Skin epidermis (tissue), 12 donors: ENCODE measurements around the gene LCE2C.
"Not testable (repeated sequence)": the region's sequence is repeated elsewhere in the genome, so short reads cannot be mapped to it uniquely, and the experiment has no call there.

Experiments
- H3K27ac ChIP-seq, 21 experiments: fragments of 200-600 bp; sonication (generic) in 11 of 21; one replicate each; pipeline ENCODE4 v1.5.0; 2020; ENCODE audit warnings: mild to moderate bottlenecking in 3 of 21, inconsistent platforms in 2 of 21, moderate library complexity in 2 of 21
- H3K4me3 ChIP-seq, 7 experiments: fragments of 200-600 bp; sonication (generic) in 2 of 7; one replicate each; pipeline ENCODE4 v1.5.0; 2020; ENCODE audit warnings: inconsistent platforms in 2 of 7, mild to moderate bottlenecking in 2 of 7, moderate library complexity in 1 of 7

Gene LCE2C

GRCh38 chr1:152674983-152675382, at the start of gene LCE2C:
Gene LCE2C (plus strand): TSS chr1:152675279. CDS start chr1:152676016, 737 bp downstream.
- not testable (repeated sequence) for H3K27ac ChIP-seq

GRCh38 chr1:152626744-152627143, 48.3 kb upstream of the LCE2C start:
- Histone ChIP-seq H3K27ac (no peak overlapping the region), H3K4me3 (no peak overlapping the region)

More at GRCh38 chr1:152674983-152675382, at the start of gene LCE2C:
- not testable (repeated sequence) for H3K4me3 ChIP-seq

GRCh38 chr1:152630596-152630995, 44.5 kb upstream of the LCE2C start:
- no peak overlapping the region for H3K27ac ChIP-seq
- no peak overlapping the region for H3K4me3 ChIP-seq

- Histone ChIP-seq H3K27ac (no peak overlapping the region), H3K4me3 (no peak overlapping the region)
Observed at GRCh38 chr1:152640351-152640750, 34.7 kb upstream of the LCE2C start.

- no peak overlapping the region for H3K27ac ChIP-seq
Observed at GRCh38 chr1:152643945-152644344, 31.1 kb upstream of the LCE2C start.

GRCh38 chr1:152645146-152645545, 29.9 kb upstream of the LCE2C start:
- H3K27ac ChIP-seq = no peak overlapping the region

More at GRCh38 chr1:152643945-152644344, 31.1 kb upstream of the LCE2C start:
- no peak overlapping the region for H3K4me3 ChIP-seq

GRCh38 chr1:152646656-152647055, 28.4 kb upstream of the LCE2C start:
- no peak overlapping the region for H3K27ac ChIP-seq
- no peak overlapping the region for H3K4me3 ChIP-seq

More at GRCh38 chr1:152645146-152645545, 29.9 kb upstream of the LCE2C start:
- no peak overlapping the region for H3K4me3 ChIP-seq

GRCh38 chr1:152654110-152654509, 21.0 kb upstream of the LCE2C start:
- Histone ChIP-seq H3K4me3 (no peak overlapping the region), H3K27ac (no peak overlapping the region)

GRCh38 chr1:152656459-152656858, 18.6 kb upstream of the LCE2C start:
- Histone ChIP-seq H3K27ac (no peak overlapping the region), H3K4me3 (no peak overlapping the region)

GRCh38 chr1:152657677-152658076, 17.4 kb upstream of the LCE2C start:
- Histone ChIP-seq H3K4me3 (no peak overlapping the region), H3K27ac (no peak overlapping the region)

GRCh38 chr1:152658649-152659048, 16.4 kb upstream of the LCE2C start:
- Histone ChIP-seq H3K27ac (no peak overlapping the region), H3K4me3 (no peak overlapping the region)

- Histone ChIP-seq H3K4me3 (no peak within 1 kb of the TSS), H3K27ac (no peak within 1 kb of the TSS)
Observed at GRCh38 chr1:152663098-152663497, 12.0 kb upstream of the LCE2C start, which contains the start of gene LCE2D. Gene LCE2D (plus strand): TSS chr1:152663380. CDS start chr1:152664106, 726 bp downstream.

GRCh38 chr1:152666171-152666570, 8.9 kb upstream of the LCE2C start:
- H3K27ac ChIP-seq, H3K4me3 ChIP-seq: not testable (repeated sequence)

- no peak overlapping the region for H3K27ac ChIP-seq
Observed at GRCh38 chr1:152667648-152668047, 7.4 kb upstream of the LCE2C start.

GRCh38 chr1:152673016-152673415, 2.1 kb upstream of the LCE2C start:
- H3K4me3 ChIP-seq = no peak overlapping the region
- H3K27ac ChIP-seq = no peak overlapping the region

More at GRCh38 chr1:152667648-152668047, 7.4 kb upstream of the LCE2C start:
- no peak overlapping the region for H3K4me3 ChIP-seq

GRCh38 chr1:152679459-152679858, 4.4 kb downstream of the LCE2C start:
- Histone ChIP-seq H3K4me3 (no peak overlapping the region), H3K27ac (no peak overlapping the region)

- no peak overlapping the region for H3K27ac ChIP-seq
- H3K4me3 ChIP-seq = no peak overlapping the region
Observed at GRCh38 chr1:152681616-152682015, 6.5 kb downstream of the LCE2C start.

- Histone ChIP-seq H3K27ac (no peak overlapping the region), H3K4me3 (no peak overlapping the region)
Observed at GRCh38 chr1:152683846-152684245, 8.8 kb downstream of the LCE2C start.

- not testable (repeated sequence) for H3K27ac ChIP-seq
Observed at GRCh38 chr1:152685823-152686222, 10.7 kb downstream of the LCE2C start, which contains the start of gene LCE2B. Gene LCE2B (plus strand): TSS chr1:152686123. CDS start chr1:152686844, 721 bp downstream.

GRCh38 chr1:152697701-152698600, 22.9 kb downstream of the LCE2C start, which contains the start of gene LCE2A:
Gene LCE2A (plus strand): TSS chr1:152698345. CDS start chr1:152698902, 557 bp downstream.
- H3K4me3 ChIP-seq = no peak within 1 kb of the TSS
- H3K27ac ChIP-seq = no peak within 1 kb of the TSS

More at GRCh38 chr1:152685823-152686222, 10.7 kb downstream of the LCE2C start, which contains the start of gene LCE2B:
- not testable (repeated sequence) for H3K4me3 ChIP-seq

- Histone ChIP-seq H3K27ac (no peak overlapping the region), H3K4me3 (no peak overlapping the region)
Observed at GRCh38 chr1:152699746-152700145, 24.7 kb downstream of the LCE2C start.
